H1 (cell line): Measurements from ENCODE around the gene CELF2. TPM values are rescaled to one million over a fixed set of nuclear protein-coding genes. Genes with fewer than 3 reads are reported as not detected.

Experiments
- CTCF ChIA-PET: fragments of 300-600 bp; sonication (Branson Sonifier 250); formaldehyde crosslinking; loops from one replicate; lab custom pipeline; 2021; ENCODE audit not compliant: partially characterized antibody; lab: Charles Lee
- POLR2A ChIA-PET: fragments of 300-600 bp; sonication (Branson Sonifier 250); formaldehyde crosslinking; loops from one replicate; lab custom pipeline; 2021; ENCODE audit warnings: inconsistent platforms; ENCODE audit not compliant: partially characterized antibody; lab: Charles Lee
- DNase-seq, 2 experiments: peaks; one replicate each; pipeline versions ENCODE4 v3.0.0 to v3.0.0-alpha.2; 2010 to 2022; ENCODE audit warnings: low spot score in 2 of 2, low read depth in 1 of 2, mixed read lengths in 1 of 2
- FAIRE-seq: peaks from 2 replicates; lab custom pipeline; 2011; peaks lifted over from hg19 to GRCh38; lab: Jason Lieb, UNC
- H2AFZ ChIP-seq: 2 replicates; pipeline ENCODE4 v1.8.1; 2012; ENCODE audit warnings: low read length, inconsistent platforms
- H2AK5ac ChIP-seq: 2 replicates; pipeline ENCODE4 v1.6.1; 2013; ENCODE audit warnings: low read depth, low read length
- H2BK120ac ChIP-seq: replicated peaks from 2 replicates; pipeline ENCODE3; 2013; ENCODE audit warnings: low read depth, low read length, inconsistent platforms
- H2BK12ac ChIP-seq: 2 replicates; pipeline ENCODE4 v1.6.1; 2013; ENCODE audit warnings: low read depth, low read length
- H2BK15ac ChIP-seq: 2 replicates; pipeline ENCODE4 v1.6.1; 2013; ENCODE audit warnings: low read length
- H2BK20ac ChIP-seq: 2 replicates; pipeline ENCODE4 v1.6.1; 2013; ENCODE audit warnings: low read length
- H2BK5ac ChIP-seq: 2 replicates; pipeline ENCODE4 v1.6.1; 2013; ENCODE audit warnings: low read depth, low read length
- H3K14ac ChIP-seq: 2 replicates; pipeline ENCODE4 v1.6.1; 2013; ENCODE audit warnings: inconsistent platforms; ENCODE audit not compliant: insufficient read length
- H3K18ac ChIP-seq: 2 replicates; pipeline ENCODE4 v1.6.1; 2013; ENCODE audit warnings: low read length; ENCODE audit errors: extremely low read depth
- H3K23ac ChIP-seq: 2 replicates; pipeline ENCODE4 v1.6.1; 2013; ENCODE audit warnings: inconsistent platforms; ENCODE audit not compliant: insufficient read length
- H3K23me2 ChIP-seq: 2 replicates; pipeline ENCODE4 v1.6.1; 2013; ENCODE audit warnings: low read depth, low read length
- H3K27ac ChIP-seq: 2 replicates; pipeline ENCODE4 v1.6.1; 2011; ENCODE audit warnings: low read depth, low read length, inconsistent platforms
- H3K27me3 ChIP-seq, 4 experiments: replicated peaks in 1 of 4; 1 replicate in 1 of 4; 2 replicates in 3 of 4; pipeline versions ENCODE4 v1.6.1 to v1.8.1; 2011 to 2013; ENCODE audit warnings: low read length in 3 of 4, mild to moderate bottlenecking in 3 of 4, inconsistent platforms in 2 of 4, mixed read lengths in 2 of 4, moderate library complexity in 1 of 4; ENCODE audit not compliant: control insufficient read depth in 3 of 4, insufficient read depth in 3 of 4; ENCODE audit errors: extremely low read depth in 1 of 4
- H3K36me3 ChIP-seq, 4 experiments: 2 replicates each; pipeline versions ENCODE4 v1.6.1 to v1.8.1; 2011 to 2013; ENCODE audit warnings: mild to moderate bottlenecking in 4 of 4, low read length in 3 of 4, moderate library complexity in 2 of 4, control low read depth in 1 of 4, inconsistent platforms in 1 of 4; ENCODE audit not compliant: insufficient read depth in 4 of 4, control insufficient read depth in 2 of 4
- H3K4ac ChIP-seq: replicated peaks from 2 replicates; pipeline ENCODE3; 2013; ENCODE audit warnings: low read length, low read depth, mixed read lengths, inconsistent platforms; ENCODE audit not compliant: insufficient read length
- H3K4me1 ChIP-seq, 4 experiments: replicated peaks in 1 of 4; 1 replicate in 1 of 4; 2 replicates in 3 of 4; pipeline versions ENCODE4 v1.6.1 to v1.8.1; 2011 to 2013; ENCODE audit warnings: low read length in 3 of 4, inconsistent platforms in 2 of 4, mixed read lengths in 1 of 4; ENCODE audit not compliant: insufficient read depth in 4 of 4, control insufficient read depth in 3 of 4
- H3K4me2 ChIP-seq, 2 experiments: 2 replicates each; pipeline versions ENCODE4 v1.6.1 to v1.8.1; 2011 to 2013; ENCODE audit warnings: low read depth in 2 of 2, low read length in 2 of 2, control low read depth in 1 of 2, inconsistent platforms in 1 of 2, mild to moderate bottlenecking in 1 of 2; ENCODE audit not compliant: insufficient read depth in 1 of 2
- H3K4me3 ChIP-seq, 4 experiments: fragments of 200-600, 300-600 bp in 1 of 4; sonication (generic), shearing (Covaris generic), sonication (Bioruptor Twin) in 1 of 4; 2 replicates each; pipeline versions ENCODE4 v1.5.1 to v1.8.1; 2011 to 2016; ENCODE audit warnings: low read length in 4 of 4, low read depth in 3 of 4, control low read depth in 2 of 4, inconsistent platforms in 2 of 4, mild to moderate bottlenecking in 2 of 4, mixed read lengths in 1 of 4, moderate library complexity in 1 of 4; ENCODE audit not compliant: insufficient read depth in 2 of 4; ENCODE audit errors: extremely low read depth in 1 of 4
- H3K56ac ChIP-seq: replicated peaks from 2 replicates; pipeline ENCODE3; 2013; ENCODE audit warnings: low read depth, mild to moderate bottlenecking, mixed read lengths, low read length, inconsistent platforms; ENCODE audit not compliant: insufficient read length
- H3K79me1 ChIP-seq: 2 replicates; pipeline ENCODE4 v1.6.1; 2013; ENCODE audit warnings: low read depth, low read length, control low read depth
- H3K79me2 ChIP-seq, 2 experiments: 2 replicates each; pipeline versions ENCODE4 v1.6.1 to v1.8.1; 2012 to 2013; ENCODE audit warnings: low read length in 2 of 2, mild to moderate bottlenecking in 2 of 2, inconsistent platforms in 1 of 2; ENCODE audit not compliant: insufficient read depth in 2 of 2, control insufficient read depth in 1 of 2
- H3K9ac ChIP-seq, 4 experiments: replicated peaks in 1 of 4; 1 replicate in 1 of 4; 2 replicates in 3 of 4; pipeline versions ENCODE4 v1.6.1 to v1.8.1; 2011 to 2013; ENCODE audit warnings: low read depth in 3 of 4, low read length in 3 of 4, control low read depth in 2 of 4, mild to moderate bottlenecking in 2 of 4, moderate library complexity in 2 of 4, inconsistent platforms in 1 of 4; ENCODE audit errors: extremely low read depth in 1 of 4
- H3K9me3 ChIP-seq, 2 experiments: 2 replicates each; pipeline versions ENCODE4 v1.6.1 to v1.8.1; 2012 to 2013; ENCODE audit warnings: mild to moderate bottlenecking in 2 of 2, moderate library complexity in 2 of 2, control low read depth in 1 of 2, inconsistent platforms in 1 of 2, low read depth in 1 of 2, low read length in 1 of 2, mixed read lengths in 1 of 2; ENCODE audit not compliant: insufficient read depth in 2 of 2
- H4K20me1 ChIP-seq, 2 experiments: replicated peaks in 1 of 2; 2 replicates each; pipeline versions ENCODE3 to v1.8.1; 2011 to 2013; ENCODE audit warnings: inconsistent platforms in 2 of 2, low read length in 2 of 2, mild to moderate bottlenecking in 1 of 2; ENCODE audit not compliant: insufficient read depth in 2 of 2, control insufficient read depth in 1 of 2
- H4K5ac ChIP-seq: 2 replicates; pipeline ENCODE4 v1.6.1; 2013; ENCODE audit warnings: low read length, low read depth, mixed read lengths, inconsistent platforms; ENCODE audit not compliant: insufficient read length
- H4K8ac ChIP-seq: 2 replicates; pipeline ENCODE4 v1.8.0; 2013; ENCODE audit warnings: mild to moderate bottlenecking, moderate library complexity, low read length, inconsistent platforms; ENCODE audit not compliant: insufficient read depth; ENCODE audit errors: extremely low read depth
- H4K91ac ChIP-seq: replicated peaks from 2 replicates; pipeline ENCODE3; 2013; ENCODE audit warnings: low read length, mixed read lengths, inconsistent platforms; ENCODE audit not compliant: insufficient read length
- ASH2L ChIP-seq: fragments of 200-600, 300-600 bp; sonication (generic); IDR thresholded peaks from one replicate; pipeline ENCODE4 v1.7.1; 2017; ENCODE audit warnings: low read length
- ATF3 ChIP-seq: IDR thresholded peaks from 2 replicates; pipeline ENCODE4 v1.6.1; 2011; ENCODE audit warnings: low read depth, mild to moderate bottlenecking, low read length; ENCODE audit not compliant: insufficient read depth
- CBX5 ChIP-seq: fragments of 300-800, 300-1000 bp; sonication (generic); IDR thresholded peaks from 2 replicates; pipeline ENCODE4 v1.7.1; 2016; ENCODE audit warnings: antibody characterized with exemption, low read length, low read depth
- CBX8 ChIP-seq: fragments of 300-800, 300-1000 bp; sonication (generic); IDR thresholded peaks from 2 replicates; pipeline ENCODE4 v1.7.1; 2016; ENCODE audit warnings: low read depth, low read length, borderline replicate concordance
- FOSL1 ChIP-seq: IDR thresholded peaks from 2 replicates; pipeline ENCODE4 v1.6.1; 2011; ENCODE audit warnings: mild to moderate bottlenecking, low read depth, low read length, moderate library complexity; ENCODE audit not compliant: insufficient read depth
- JUND ChIP-seq: IDR thresholded peaks from 2 replicates; pipeline ENCODE4 v1.6.1; 2011; ENCODE audit warnings: mild to moderate bottlenecking, improper control_type of control experiment, low read length
- NRF1 ChIP-seq: IDR thresholded peaks from 2 replicates; pipeline ENCODE4 v1.6.1; 2011; ENCODE audit warnings: mild to moderate bottlenecking, low read depth, low read length, improper control_type of control experiment
- SIN3A ChIP-seq, 2 experiments: IDR thresholded peaks in 1 of 2; conservative IDR thresholded peaks in 1 of 2; 2 replicates each; pipeline ENCODE4 v1.6.1; 2011 to 2012; ENCODE audit warnings: low read length in 2 of 2, improper control_type of control experiment in 1 of 2, low read depth in 1 of 2, mild to moderate bottlenecking in 1 of 2
- SP1 ChIP-seq: IDR thresholded peaks from 2 replicates; pipeline ENCODE4 v1.6.1; 2011; ENCODE audit warnings: low read depth, low read length
- SRF ChIP-seq: IDR thresholded peaks from 2 replicates; pipeline ENCODE4 v1.6.1; 2011; ENCODE audit warnings: mild to moderate bottlenecking, low read depth, low read length, moderate library complexity
- SUZ12 ChIP-seq: fragments of 200-600 bp; sonication (generic); IDR thresholded peaks from 2 replicates; pipeline ENCODE4 v1.6.1; 2012; ENCODE audit warnings: mild to moderate bottlenecking, inconsistent platforms, low read length, moderate library complexity, mixed read lengths
- whole genome bisulfite sequencing, 2 experiments: shearing (Covaris generic) in 1 of 2; methylation state at CpG; one replicate each; pipeline versions ENCODE4 v1.1.6 to v1.1.7; 2013 to 2015; ENCODE audit warnings: low lambda C conversion rate in 2 of 2, mixed read lengths in 2 of 2, inconsistent platforms in 1 of 2, low coverage in 1 of 2, missing lambda C conversion rate in 1 of 2; ENCODE audit not compliant: insufficient replicate concordance in 2 of 2, insufficient coverage in 1 of 2, insufficient read length in 1 of 2; ENCODE audit errors: extremely low coverage in 1 of 2, missing lambda C conversion rate in 1 of 2; 5-methylcytosine and 5-hydroxymethylcytosine counted together
- polyA plus RNA-seq, 7 experiments: library from polyadenylated mRNA; depleted of rRNA in 3 of 7; stranded (reverse) in 5 of 7; unstranded in 2 of 7; fragments of >200 nt in 5 of 7; fragments of 200-250 nt in 2 of 7; gene quantifications; 1 replicate in 5 of 7; 2 replicates in 1 of 7; 4 replicates in 1 of 7; pipeline versions ENCODE4 v1.2.1 to v1.2.3, GENCODE V29; 2011 to 2013; ENCODE audit warnings: missing spikeins in 2 of 7, mixed read lengths in 2 of 7
- total RNA-seq: library from RNA; stranded (reverse); fragmentation: NEBNext Ultra II Directional; extraction: Animal tissue kit (Norgen Biotek cat#: 25700); gene quantifications from 2 replicates; pipeline ENCODE4 v1.2.1, GENCODE V29; 2021

The CELF2 gene
- total and polyA plus RNA-seq, 2 of the 8 experiments (the other 6 are each of a cell fraction or from before 2014, with no cell fraction given) = 18.3 to 22.7 TPM

GRCh38 chr10:11231285-11231684, 213.6 kb downstream of the CELF2 start:
- Histone ChIP-seq H3K4me2 (no peak overlapping the region), H3K27me3 (no peaks in the 10 kb centered on the region), H2AFZ (no peak overlapping the region), H2AK5ac (no peak overlapping the region), H2BK5ac (no peak overlapping the region), H3K4ac (no peak overlapping the region), H2BK12ac (no peak overlapping the region), H3K27ac (no peak overlapping the region), H4K8ac (no peak overlapping the region), H2BK15ac (no peak overlapping the region), H3K9ac (no peak overlapping the region), H3K14ac (no peak overlapping the region), H2BK120ac (no peak overlapping the region), H3K79me1 (no peaks in the 10 kb centered on the region), H4K5ac (no peak overlapping the region), H3K4me3 (no peak overlapping the region), H3K4me1 (peaks cover 0 to 6% (median 2%) of the 10 kb centered on the region in 4 experiments; a peak in 3 of 7 replicates), H3K18ac (no peak overlapping the region), H3K79me2 (no peaks in the 10 kb centered on the region), H3K56ac (no peak overlapping the region), H3K9me3 (no peaks in the 10 kb centered on the region), H3K36me3 (no peaks in the 10 kb centered on the region; a peak in 1 of 8 replicates), H4K20me1 (no peaks in the 10 kb centered on the region), H2BK20ac (no peak overlapping the region), H4K91ac (no peak overlapping the region), H3K23ac (no peak overlapping the region), H3K23me2 (no peaks in the 10 kb centered on the region)
- POLR2A ChIA-PET = no interaction called here
- DNase-seq (no peak), FAIRE-seq (no peak)
- CTCF ChIA-PET = interaction anchor here (0.7 to 1.4 kb wide), 4 partner anchors 14 to 1703 kb away, joined by 3 to 4 read pairs (median 3); no protein-coding TSS in a partner anchor
- 85% methylated on average over 3 of the region's 3 CpGs; no CpG with 5 or more reads in 1 of the 2 experiments for WGBS, 2 experiments
- TF ChIP-seq NRF1 (no peak), SRF (no peak), ATF3 (no peak), SIN3A (conservative IDR thresholded peaks at IDR 0.05 in 1 of 2, IDR thresholded peaks at IDR 0.05 in 1 of 2; ENCODE audit: low read depth in 1 of 2, low read length in 2 of 2) (no peak), CBX8 (no peak), SP1 (no peak), JUND (no peak), SUZ12 (no peak), ASH2L (no peak), CBX5 (no peak), FOSL1 (no peak)
